OCI-LY3 (cell line): ENCODE data around the gene PON2.

ENCODE experiments used
- EZH2phosphoT487 ChIP-seq: fragments of 200-600 bp; shearing (Covaris generic); IDR thresholded peaks from 2 replicates; pipeline ENCODE4 v1.6.1; 2018; ENCODE audit warnings: antibody characterized with exemption, mixed run types, low read depth
- TF ChIP-seq, protein P1 (sequence below): fragments of 200-600, 300-600 bp; sonication (generic); IDR thresholded peaks from 2 replicates; pipeline ENCODE4 v1.5.1; 2014; ENCODE audit warnings: antibody characterized with exemption, low read length, low read depth

DNA sequence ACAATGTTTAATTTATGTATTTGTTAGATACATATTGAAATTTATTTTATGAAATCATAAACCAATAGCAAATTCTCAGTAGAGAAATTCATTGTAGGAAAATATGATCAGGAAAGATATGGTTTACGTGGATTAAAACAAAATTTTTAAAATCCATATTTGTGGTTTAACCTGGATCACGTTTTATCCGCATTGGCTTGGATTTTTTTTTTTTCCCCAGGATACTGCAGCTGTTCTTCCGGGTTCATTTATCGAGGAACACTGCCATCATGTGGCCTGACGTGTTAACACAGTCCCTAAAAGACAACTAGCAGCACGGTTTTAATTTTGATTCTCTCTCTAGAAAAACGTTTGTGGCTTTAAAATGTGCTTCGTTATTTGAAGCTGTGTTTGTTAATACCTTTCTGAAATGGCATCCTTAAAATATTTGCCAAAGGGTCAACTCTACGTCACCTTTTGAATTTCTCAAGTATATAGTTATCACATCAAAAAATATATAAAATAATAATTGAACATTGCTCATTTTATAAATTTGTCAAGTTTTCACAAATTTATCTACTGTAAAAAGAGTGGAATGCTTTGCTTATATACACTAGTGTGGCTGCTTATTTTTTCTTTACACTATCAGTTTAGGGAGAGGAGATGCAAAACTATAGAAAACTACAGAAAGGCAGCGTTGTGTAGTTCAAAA, 42.2 kb upstream of the PON2 start:
- TF ChIP-seq, protein P1, sequence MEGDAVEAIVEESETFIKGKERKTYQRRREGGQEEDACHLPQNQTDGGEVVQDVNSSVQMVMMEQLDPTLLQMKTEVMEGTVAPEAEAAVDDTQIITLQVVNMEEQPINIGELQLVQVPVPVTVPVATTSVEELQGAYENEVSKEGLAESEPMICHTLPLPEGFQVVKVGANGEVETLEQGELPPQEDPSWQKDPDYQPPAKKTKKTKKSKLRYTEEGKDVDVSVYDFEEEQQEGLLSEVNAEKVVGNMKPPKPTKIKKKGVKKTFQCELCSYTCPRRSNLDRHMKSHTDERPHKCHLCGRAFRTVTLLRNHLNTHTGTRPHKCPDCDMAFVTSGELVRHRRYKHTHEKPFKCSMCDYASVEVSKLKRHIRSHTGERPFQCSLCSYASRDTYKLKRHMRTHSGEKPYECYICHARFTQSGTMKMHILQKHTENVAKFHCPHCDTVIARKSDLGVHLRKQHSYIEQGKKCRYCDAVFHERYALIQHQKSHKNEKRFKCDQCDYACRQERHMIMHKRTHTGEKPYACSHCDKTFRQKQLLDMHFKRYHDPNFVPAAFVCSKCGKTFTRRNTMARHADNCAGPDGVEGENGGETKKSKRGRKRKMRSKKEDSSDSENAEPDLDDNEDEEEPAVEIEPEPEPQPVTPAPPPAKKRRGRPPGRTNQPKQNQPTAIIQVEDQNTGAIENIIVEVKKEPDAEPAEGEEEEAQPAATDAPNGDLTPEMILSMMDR = peak; percentile 83
- no peak for TF ChIP-seq EZH2phosphoT487
